Measurements from ENCODE around the gene SHROOM3. TPM values are rescaled to one million over a fixed set of nuclear protein-coding genes. Genes with fewer than 3 reads are reported as not detected.
"Not testable (repeated sequence)": the region's sequence is repeated elsewhere in the genome, so short reads cannot be mapped to it uniquely, and the experiment has no call there.

Gene SHROOM3
- total and polyA plus RNA-seq, 7 donors = 5.1 to 71.0 (median 28.2) TPM

DNA sequence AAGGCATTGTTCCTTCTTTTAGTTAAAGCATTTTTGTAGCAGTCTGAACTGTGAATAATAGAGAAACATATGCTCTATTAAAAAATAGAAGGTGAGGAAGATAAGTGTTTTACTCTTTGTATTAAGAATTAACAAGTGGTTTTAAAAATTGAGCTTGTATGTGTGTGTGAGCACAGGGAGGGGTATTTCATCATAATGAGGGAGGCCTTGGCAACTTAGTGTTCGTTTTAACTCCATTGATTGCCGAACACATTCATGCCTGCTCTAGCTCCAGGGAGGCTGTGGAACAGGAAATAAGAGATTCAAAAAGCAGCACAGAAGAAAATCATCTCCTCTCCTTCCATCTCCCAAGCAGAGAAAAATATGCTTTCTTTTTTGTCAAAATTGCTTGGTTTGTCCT lies 14.8 kb downstream of the SHROOM3 start:
- no peak for DNase-seq
- Histone ChIP-seq H3K36me3 (no peaks in the 10 kb centered on the region), H3K27me3 (no peaks in the 10 kb centered on the region), H3K4me1 (peaks cover 0 to 23% (median 9%) of the 10 kb centered on the region in 4 donors), H3K9me3 (no peaks in the 10 kb centered on the region), H3K27ac (peak overlapping the region in 3 of 4 donors; percentile 26 to 41 (median 37)), H3K4me3 (no peak overlapping the region)
- TF ChIP-seq POLR2A (IDR thresholded peaks at IDR 0.05) = no peak
- TF ChIP-seq POLR2AphosphoS5 (IDR thresholded peaks at IDR 0.05) = no peak
- TF ChIP-seq, protein P1, sequence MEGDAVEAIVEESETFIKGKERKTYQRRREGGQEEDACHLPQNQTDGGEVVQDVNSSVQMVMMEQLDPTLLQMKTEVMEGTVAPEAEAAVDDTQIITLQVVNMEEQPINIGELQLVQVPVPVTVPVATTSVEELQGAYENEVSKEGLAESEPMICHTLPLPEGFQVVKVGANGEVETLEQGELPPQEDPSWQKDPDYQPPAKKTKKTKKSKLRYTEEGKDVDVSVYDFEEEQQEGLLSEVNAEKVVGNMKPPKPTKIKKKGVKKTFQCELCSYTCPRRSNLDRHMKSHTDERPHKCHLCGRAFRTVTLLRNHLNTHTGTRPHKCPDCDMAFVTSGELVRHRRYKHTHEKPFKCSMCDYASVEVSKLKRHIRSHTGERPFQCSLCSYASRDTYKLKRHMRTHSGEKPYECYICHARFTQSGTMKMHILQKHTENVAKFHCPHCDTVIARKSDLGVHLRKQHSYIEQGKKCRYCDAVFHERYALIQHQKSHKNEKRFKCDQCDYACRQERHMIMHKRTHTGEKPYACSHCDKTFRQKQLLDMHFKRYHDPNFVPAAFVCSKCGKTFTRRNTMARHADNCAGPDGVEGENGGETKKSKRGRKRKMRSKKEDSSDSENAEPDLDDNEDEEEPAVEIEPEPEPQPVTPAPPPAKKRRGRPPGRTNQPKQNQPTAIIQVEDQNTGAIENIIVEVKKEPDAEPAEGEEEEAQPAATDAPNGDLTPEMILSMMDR (IDR thresholded peaks at IDR 0.05) = no peak
- TF ChIP-seq EP300 (IDR thresholded peaks at IDR 0.05) = no peak
- 38 to 69% methylated on average over 2 of the region's 2 CpGs for WGBS, 2 donors
- intact Hi-C loops (cut with DNase I) = no loop called here

DNA sequence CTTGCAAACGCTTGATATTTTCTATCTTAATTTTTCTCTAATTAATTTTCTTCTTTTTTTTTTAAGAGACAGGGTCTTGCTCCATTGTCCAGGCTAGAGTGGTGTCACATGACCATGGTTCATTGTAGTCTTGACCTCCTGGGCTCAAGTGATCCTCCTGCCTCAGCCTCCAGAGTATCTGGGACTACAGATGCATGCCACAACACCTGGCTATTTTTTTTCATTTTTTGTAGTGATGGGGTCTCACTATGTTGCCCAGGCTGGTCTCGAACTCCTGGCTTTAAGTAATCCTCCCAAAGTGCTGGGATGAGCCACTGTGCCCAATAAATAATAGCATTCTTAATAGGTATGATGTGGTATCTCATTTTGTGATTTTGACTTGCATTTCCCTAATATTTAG lies 18.2 kb downstream of the SHROOM3 start:
- TF ChIP-seq POLR2AphosphoS5 (IDR thresholded peaks at IDR 0.05) (no peak), EP300 (IDR thresholded peaks at IDR 0.05) (no peak), POLR2A (IDR thresholded peaks at IDR 0.05) (no peak)
- TF ChIP-seq, protein P1 (IDR thresholded peaks at IDR 0.05) = no peak
- WGBS, 2 donors = 87 to 88% methylated on average over 2 of the region's 2 CpGs
- Histone ChIP-seq H3K36me3 (no peaks in the 10 kb centered on the region), H3K27ac (no peak overlapping the region), H3K9me3 (no peaks in the 10 kb centered on the region), H3K27me3 (no peaks in the 10 kb centered on the region), H3K4me3 (no peak overlapping the region), H3K4me1 (peaks cover 0 to 16% (median 4%) of the 10 kb centered on the region in 4 donors)
- intact Hi-C loops (cut with DNase I) = no loop called here
- DNase-seq = no peak

DNA sequence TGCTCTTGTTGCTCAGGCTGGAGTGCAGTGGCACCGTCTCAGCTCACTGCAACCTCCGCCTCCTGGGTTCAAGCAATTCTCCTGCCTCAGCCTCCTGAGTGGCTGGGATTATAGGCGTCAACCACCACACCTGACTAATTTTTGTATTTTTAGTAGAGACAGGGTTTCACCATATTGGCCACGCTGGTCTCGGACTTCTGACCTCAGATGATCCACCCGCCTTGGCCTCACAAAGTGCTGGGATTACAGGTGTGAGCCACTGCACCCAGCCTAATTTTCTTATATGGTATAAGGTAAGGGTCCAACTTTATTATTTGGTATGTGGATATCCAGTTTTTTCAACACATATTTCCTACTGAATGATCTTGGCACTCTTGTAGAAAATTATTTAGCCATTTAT lies 19.0 kb downstream of the SHROOM3 start:
- H3K36me3 ChIP-seq; DNase-seq; H3K27ac ChIP-seq; H3K9me3 ChIP-seq; intact Hi-C loops (cut with DNase I); H3K27me3 ChIP-seq; H3K4me3 ChIP-seq: not testable (repeated sequence)
- WGBS, 2 donors = 85 to 87% methylated on average over 6 of the region's 6 CpGs
- peaks cover 0 to 17% (median 7%) of the 10 kb centered on the region in 4 donors for H3K4me1 ChIP-seq

DNA sequence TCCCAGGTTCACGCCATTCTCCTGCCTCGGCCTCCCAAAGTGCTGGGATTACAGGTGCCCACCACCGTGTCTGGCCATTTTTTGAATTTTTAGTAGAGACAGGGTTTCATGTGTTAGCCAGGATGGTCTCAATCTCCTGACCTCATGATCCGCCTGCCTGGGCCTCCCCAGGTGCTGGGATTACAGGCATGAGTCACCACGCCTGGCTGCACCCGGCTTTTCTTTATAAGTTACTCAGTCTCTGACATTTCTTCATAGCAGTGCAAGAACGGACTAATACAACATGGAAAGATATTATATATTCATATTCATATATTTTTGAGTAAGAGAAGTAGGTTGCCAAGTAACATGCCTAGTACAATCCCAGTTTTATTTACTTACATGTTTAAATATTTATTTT lies 22.9 kb downstream of the SHROOM3 start:
- intact Hi-C loops (cut with DNase I) = no loop called here
- 74 to 94% methylated on average over 7 of the region's 7 CpGs for WGBS, 2 donors
- no peak overlapping the region for H3K4me3 ChIP-seq
- TF ChIP-seq EP300 (IDR thresholded peaks at IDR 0.05) (no peak), POLR2AphosphoS5 (IDR thresholded peaks at IDR 0.05) (no peak), POLR2A (IDR thresholded peaks at IDR 0.05) (no peak)
- TF ChIP-seq, protein P1 (IDR thresholded peaks at IDR 0.05) = no peak
- no peaks in the 10 kb centered on the region for H3K27me3 ChIP-seq
- H3K27ac ChIP-seq = peak overlapping the region in 1 of 4 donors; percentile 77
- H3K4me1 ChIP-seq = peaks cover 0 to 17% (median 6%) of the 10 kb centered on the region in 4 donors
- H3K36me3 ChIP-seq = no peaks in the 10 kb centered on the region
- H3K9me3 ChIP-seq = no peaks in the 10 kb centered on the region
- no peak for DNase-seq

DNA sequence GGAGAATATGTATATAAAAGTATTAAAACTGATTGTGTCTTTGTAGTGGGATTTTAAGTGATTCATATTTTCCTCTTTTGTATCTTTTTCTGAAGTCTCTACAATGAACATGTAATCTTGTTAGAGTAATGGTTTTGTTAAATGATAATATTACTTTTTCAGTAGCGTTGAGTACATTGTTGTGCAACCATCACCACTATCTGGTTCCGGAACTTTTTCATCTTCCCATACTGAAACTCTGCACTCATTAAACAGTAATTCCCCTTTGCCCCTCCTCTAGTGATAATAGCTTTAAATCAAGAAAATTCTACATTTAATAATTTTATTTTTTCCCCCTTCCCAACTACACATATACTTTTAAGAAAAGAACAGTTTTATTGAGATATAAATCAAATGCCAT lies 23.3 kb downstream of the SHROOM3 start:
- intact Hi-C loops (cut with DNase I) = no loop called here
- no peak for DNase-seq
- Histone ChIP-seq H3K4me3 (no peak overlapping the region), H3K36me3 (no peaks in the 10 kb centered on the region), H3K4me1 (peaks cover 0 to 17% (median 6%) of the 10 kb centered on the region in 4 donors), H3K27me3 (no peaks in the 10 kb centered on the region), H3K27ac (peak overlapping the region in 2 of 4 donors; percentile 77 to 79), H3K9me3 (no peaks in the 10 kb centered on the region)
- 93 to 99% methylated on average over 2 of the region's 2 CpGs for WGBS, 2 donors
- no peak for TF ChIP-seq POLR2AphosphoS5 (IDR thresholded peaks at IDR 0.05)
- no peak for TF ChIP-seq EP300 (IDR thresholded peaks at IDR 0.05)

DNA sequence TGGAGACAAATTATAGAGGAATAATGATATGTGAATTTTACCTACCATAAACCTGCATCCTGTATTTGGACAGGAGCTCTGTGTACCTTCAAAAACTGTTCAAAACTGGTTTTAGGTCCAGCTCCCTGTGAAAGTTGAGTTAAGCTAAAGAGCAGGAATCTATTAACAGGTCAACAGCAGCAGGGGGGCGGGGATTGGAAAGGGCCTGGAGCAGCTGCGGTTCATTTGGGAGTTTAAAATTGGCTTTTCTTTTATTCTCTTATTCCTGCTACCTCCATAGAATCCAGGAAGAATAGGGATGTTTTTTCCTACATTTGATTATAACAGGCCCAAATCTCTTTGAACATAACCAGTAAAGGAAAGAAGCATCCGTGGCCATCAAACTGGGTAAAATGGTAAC lies 23.8 kb downstream of the SHROOM3 start:
- no peaks in the 10 kb centered on the region for H3K36me3 ChIP-seq
- TF ChIP-seq, protein P1 (IDR thresholded peaks at IDR 0.05) = no peak
- TF ChIP-seq POLR2AphosphoS5 (IDR thresholded peaks at IDR 0.05) (no peak), EP300 (IDR thresholded peaks at IDR 0.05) (no peak)
- H3K4me3 ChIP-seq = peak overlapping the region in 1 of 4 donors; percentile 17
- intact Hi-C loops (cut with DNase I) = no loop called here
- H3K9me3 ChIP-seq = peaks cover 0 to 4% (median 0%) of the 10 kb centered on the region in 4 donors
- no peaks in the 10 kb centered on the region for H3K27me3 ChIP-seq
- H3K4me1 ChIP-seq = peaks cover 0 to 17% (median 6%) of the 10 kb centered on the region in 4 donors
- WGBS, 2 donors = 80 to 85% methylated on average over 3 of the region's 3 CpGs
- DNase-seq = no peak
- H3K27ac ChIP-seq = peak overlapping the region in 3 of 4 donors; percentile 67 to 79 (median 77)
